NCI-H748 treated with DMSO at 0.1 percent for 48 hours (cell line): ENCODE results near the gene GPR85.
"Not testable (repeated sequence)": the region's sequence is repeated elsewhere in the genome, so short reads cannot be mapped to it uniquely, and the experiment has no call there.

Experiments used
- DNase-seq: peaks from one replicate; lab custom pipeline; 2025; lab: John Stamatoyannopoulos, UW

GPR85 gene

GRCh38 chr7:113086431-113086888 is at the start of gene GPR85:
GPR85 (minus strand) TSS chr7:113086827; CDS start chr7:113084721, 2,106 bp downstream.
- peak; percentile 75 for DNase-seq

- DNase-seq = no peak
These were observed 47.4 kb upstream of the GPR85 start for GRCh38 chr7:113134025-113134424.

GRCh38 chr7:113131367-113131766 is 44.7 kb upstream of the GPR85 start:
- DNase-seq = no peak

- DNase-seq = no peak
These were observed 41.4 kb upstream of the GPR85 start for GRCh38 chr7:113128031-113128430.

GRCh38 chr7:113125728-113126127 is 39.1 kb upstream of the GPR85 start:
- no peak for DNase-seq

- no peak for DNase-seq
These were observed 36.1 kb upstream of the GPR85 start for GRCh38 chr7:113122744-113123143.

- DNase-seq = no peak
These were observed 34.0 kb upstream of the GPR85 start for GRCh38 chr7:113120647-113121046.

- no peak for DNase-seq
These were observed 32.8 kb upstream of the GPR85 start for GRCh38 chr7:113119429-113119828.

- DNase-seq = peak; percentile 95
These were observed 31.7 kb upstream of the GPR85 start, which contains the start of gene SMIM30 for GRCh38 chr7:113118074-113118959. SMIM30 (minus strand) TSS chr7:113118554; CDS start chr7:113117578, 976 bp downstream.

GRCh38 chr7:113117374-113117774 is 30.7 kb upstream of the GPR85 start:
- DNase-seq = not testable (repeated sequence)

- DNase-seq = peak; percentile 36
These were observed 27.3 kb upstream of the GPR85 start for GRCh38 chr7:113113912-113114311.

GRCh38 chr7:113109718-113110117 is 23.1 kb upstream of the GPR85 start:
- DNase-seq = no peak

- DNase-seq = no peak
These were observed 13.5 kb upstream of the GPR85 start for GRCh38 chr7:113100121-113100603.

- no peak for DNase-seq
These were observed 12.8 kb upstream of the GPR85 start for GRCh38 chr7:113099284-113099919.

- no peak for DNase-seq
These were observed 8.1 kb upstream of the GPR85 start for GRCh38 chr7:113094517-113095249.

GRCh38 chr7:113093561-113093960 is 6.9 kb upstream of the GPR85 start:
- DNase-seq = no peak

GRCh38 chr7:113092762-113093161 is 6.1 kb upstream of the GPR85 start:
- DNase-seq = no peak

- peak; percentile 83 for DNase-seq
These were observed 708 bp upstream of the GPR85 start for GRCh38 chr7:113087071-113087998.

- DNase-seq = peak; percentile 77
These were observed 741 bp downstream of the GPR85 start for GRCh38 chr7:113085781-113086390.

- no peak for DNase-seq
These were observed 2.0 kb downstream of the GPR85 start for GRCh38 chr7:113084496-113085172.
